Muscle of arm (tissue), 12 donors: ENCODE data around the gene SNAPC5. TPM values are rescaled to one million over a fixed set of nuclear protein-coding genes. Genes with fewer than 3 reads are reported as not detected.
"Not testable (repeated sequence)": the region's sequence is repeated elsewhere in the genome, so short reads cannot be mapped to it uniquely, and the experiment has no call there.

Experiments used
- DNase-seq: peaks from one replicate; pipeline ENCODE4 v3.0.0-alpha.2; 2013
- polyA plus RNA-seq, 12 donors: library from polyadenylated mRNA; unstranded; fragments of 120-200 nt; gene quantifications; one replicate each; pipeline ENCODE4 v1.2.1, GENCODE V29; 2013; ENCODE audit not compliant: insufficient read length in 12 of 12

The SNAPC5 gene
- polyA plus RNA-seq, 12 donors: 25.7 to 44.2 (median 37.4) TPM; not detected in 1

DNA sequence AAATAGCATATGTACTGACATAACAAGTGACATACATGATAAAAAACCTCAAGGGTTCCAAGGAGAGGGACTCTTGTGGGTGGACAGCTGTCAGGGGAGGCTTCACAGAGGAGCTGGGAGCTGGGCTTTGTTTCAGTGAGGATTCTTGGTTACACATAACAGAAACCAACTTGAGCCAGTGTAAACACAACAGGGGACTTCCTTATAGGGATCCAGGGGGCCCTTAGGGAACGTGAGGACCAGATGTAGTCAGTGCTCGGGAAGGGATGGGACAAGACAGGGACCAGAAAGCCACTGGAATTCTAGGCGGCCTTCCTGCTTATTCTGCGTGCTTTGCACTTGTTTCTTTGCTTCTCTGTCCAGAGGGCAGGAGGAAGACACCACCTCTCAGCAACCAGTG, 34.9 kb downstream of the SNAPC5 start:
- no peak for DNase-seq

GRCh38 chr15:66461917-66462316, 35.6 kb downstream of the SNAPC5 start:
- no peak for DNase-seq

- DNase-seq: not testable (repeated sequence)
Measured at GRCh38 chr15:66461294-66461693, 36.3 kb downstream of the SNAPC5 start.

DNA sequence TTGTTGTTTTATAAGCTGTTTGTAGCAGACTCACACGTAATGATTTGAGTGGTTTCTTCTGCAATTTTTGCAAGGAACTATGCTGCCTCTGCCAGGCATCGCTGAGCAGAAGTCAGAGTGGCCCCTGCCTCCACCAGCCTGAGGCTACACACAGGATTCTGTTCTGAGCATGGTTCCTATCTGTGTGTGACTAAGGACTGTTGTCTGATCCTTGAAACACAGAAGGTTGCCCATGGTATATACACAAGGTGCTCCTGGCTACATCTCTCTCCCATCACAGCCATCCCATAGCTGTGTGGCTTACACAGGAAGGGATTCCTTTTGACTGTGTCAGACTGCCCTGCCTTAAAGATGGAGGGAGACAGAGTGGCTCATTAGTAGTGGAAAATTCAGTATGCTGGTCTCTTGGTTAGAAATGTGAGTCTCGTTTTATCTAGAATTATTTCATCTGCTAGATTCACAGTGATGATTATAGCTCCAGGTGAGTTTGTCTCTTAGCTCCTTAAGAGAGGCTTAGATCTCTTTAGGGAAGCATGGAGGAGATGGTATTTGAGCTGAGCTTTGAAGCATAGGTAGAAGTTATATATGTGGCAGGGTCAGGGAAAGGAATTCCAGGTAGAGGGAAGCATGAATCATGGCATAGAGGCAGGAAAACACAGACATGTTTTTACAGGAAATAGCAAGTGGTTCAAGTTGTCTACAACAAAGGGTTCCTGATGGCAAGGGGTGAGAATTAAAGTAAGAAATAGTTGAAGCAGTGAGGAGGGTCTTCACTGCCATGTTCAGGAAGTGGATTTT, 37.5 kb downstream of the SNAPC5 start:
- DNase-seq: no peak

GRCh38 chr15:66456211-66456610, 41.4 kb downstream of the SNAPC5 start:
- no peak for DNase-seq

DNA sequence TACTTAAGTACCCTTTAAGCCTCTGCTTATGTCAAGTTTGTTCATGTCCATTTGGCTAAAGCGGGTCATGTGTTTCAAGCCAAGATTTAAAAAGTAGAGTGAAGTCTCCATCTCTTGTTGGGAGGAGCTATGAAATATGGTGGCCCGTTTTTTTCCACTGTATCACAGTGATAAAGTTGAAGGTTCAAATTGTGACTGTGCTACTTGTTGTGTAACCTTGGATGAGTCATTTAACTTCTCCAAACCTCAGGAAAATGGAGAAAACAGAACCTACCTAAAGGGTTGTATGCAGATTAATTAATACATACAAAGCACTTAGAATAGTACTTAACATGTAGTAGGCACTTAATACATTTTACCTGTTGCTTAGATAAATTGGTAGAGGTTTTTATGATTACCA, 43.4 kb downstream of the SNAPC5 start:
- no peak for DNase-seq

GRCh38 chr15:66452971-66453580, 44.5 kb downstream of the SNAPC5 start:
- DNase-seq: peak; percentile 23

DNA sequence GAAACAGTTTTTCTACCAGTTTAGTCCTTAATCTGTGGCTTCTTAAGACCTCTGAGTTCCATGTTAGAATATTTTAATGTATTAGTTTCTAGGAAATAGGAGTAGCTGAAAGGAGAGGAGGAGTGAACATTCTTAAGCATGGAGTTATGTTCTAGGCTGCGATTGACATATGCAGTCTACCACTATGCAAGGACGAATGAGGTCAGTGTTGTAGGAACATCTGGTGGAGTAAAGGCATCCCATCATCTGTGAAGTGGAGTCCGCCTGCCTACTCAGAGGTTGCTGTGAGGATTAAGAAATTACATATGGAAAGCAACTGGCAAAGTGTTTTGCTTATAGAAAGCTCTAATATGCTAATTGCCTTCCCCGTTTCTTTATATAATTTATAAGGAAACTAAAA, 45.1 kb downstream of the SNAPC5 start:
- DNase-seq: no peak

Other genes starting within 250 kb of the SNAPC5 start
- gene MEGF11, start 244.0 kb downstream of the SNAPC5 start, polyA plus RNA-seq: 1 to 10 TPM in 2 of 12 donors, under 1 TPM in 8, not detected in 2; 0.12 to 1.6 (median 0.60) TPM
- gene DIS3L, start 204.2 kb downstream of the SNAPC5 start, polyA plus RNA-seq: 10 to 100 TPM in 11 of 12 donors, not detected in 1; 26.0 to 47.9 (median 31.8) TPM
- gene TIPIN, start 141.1 kb downstream of the SNAPC5 start, polyA plus RNA-seq: 10 to 100 TPM in 9 of 12 donors, 1 to 10 TPM in 1, not detected in 2; 9.5 to 16.7 (median 13.2) TPM
- 100 to 1,000 TPM in 8 of 12 donors, 10 to 100 TPM in 3, not detected in 1; 61.1 to 183 (median 113) TPM for gene MAP2K1, start 110.8 kb downstream of the SNAPC5 start, polyA plus RNA-seq
- 1,000 to 10,000 TPM; 1,608 to 6,170 (median 5,721) TPM for gene RPL4, start 7.1 kb upstream of the SNAPC5 start, polyA plus RNA-seq
- gene ZWILCH, start 7.6 kb upstream of the SNAPC5 start, polyA plus RNA-seq: 10 to 100 TPM in 11 of 12 donors, not detected in 1; 10.5 to 29.7 (median 18.3) TPM
- under 1 TPM in 10 of 12 donors, not detected in 2; 0.09 to 0.62 (median 0.21) TPM for gene LCTL, start 68.2 kb upstream of the SNAPC5 start, polyA plus RNA-seq
- gene SMAD6, start 204.5 kb upstream of the SNAPC5 start, polyA plus RNA-seq: 10 to 100 TPM in 1 of 12 donors, 1 to 10 TPM in 9, not detected in 2; 3.2 to 11.6 (median 3.7) TPM